ENCODE data around the gene CGN.

GRCh38 chr1:151461694-151462093, 49.5 kb upstream of the CGN start:
- TF ChIP-seq ZNF221 (tag by site-specific recombination; IDR thresholded peaks at IDR 0.05; ENCODE audit: borderline replicate concordance) (no peak), REST (tag by site-specific recombination; IDR thresholded peaks at IDR 0.05) (no peak), ZNF473 (tag by site-specific recombination; IDR thresholded peaks at IDR 0.05) (no peak), ZNF571 (tag by site-specific recombination; IDR thresholded peaks at IDR 0.05) (no peak)

All from HEK293 (cell line).